Loucy (cell line): Measurements from ENCODE around the gene MTMR4.

Source experiments
- CTCF ChIP-seq: fragments of 200-600 bp; sonication (generic); conservative IDR thresholded peaks from 2 replicates; pipeline ENCODE4 v1.5.1; 2014; ENCODE audit warnings: mild to moderate bottlenecking, antibody characterized with exemption, low read length
- EZH2phosphoT487 ChIP-seq: fragments of 200-600 bp; IDR thresholded peaks from 2 replicates; pipeline ENCODE4 v1.6.1; 2018; ENCODE audit warnings: antibody characterized with exemption, mild to moderate bottlenecking, moderate library complexity, borderline replicate concordance

GRCh38 chr17:58476812-58477211, 37.6 kb downstream of the MTMR4 start:
- TF ChIP-seq CTCF (no peak), EZH2phosphoT487 (no peak)
